GM21737 (cell line): ENCODE data around the gene IL1R2.

Source experiments
- ATAC-seq: cut with Tn5 transposase; IDR thresholded peaks from one replicate; pipeline ENCODE4 v1.9.1; 2021; ENCODE audit warnings: mild to moderate bottlenecking, moderate library complexity; ENCODE audit not compliant: unreplicated experiment

IL1R2 gene

DNA sequence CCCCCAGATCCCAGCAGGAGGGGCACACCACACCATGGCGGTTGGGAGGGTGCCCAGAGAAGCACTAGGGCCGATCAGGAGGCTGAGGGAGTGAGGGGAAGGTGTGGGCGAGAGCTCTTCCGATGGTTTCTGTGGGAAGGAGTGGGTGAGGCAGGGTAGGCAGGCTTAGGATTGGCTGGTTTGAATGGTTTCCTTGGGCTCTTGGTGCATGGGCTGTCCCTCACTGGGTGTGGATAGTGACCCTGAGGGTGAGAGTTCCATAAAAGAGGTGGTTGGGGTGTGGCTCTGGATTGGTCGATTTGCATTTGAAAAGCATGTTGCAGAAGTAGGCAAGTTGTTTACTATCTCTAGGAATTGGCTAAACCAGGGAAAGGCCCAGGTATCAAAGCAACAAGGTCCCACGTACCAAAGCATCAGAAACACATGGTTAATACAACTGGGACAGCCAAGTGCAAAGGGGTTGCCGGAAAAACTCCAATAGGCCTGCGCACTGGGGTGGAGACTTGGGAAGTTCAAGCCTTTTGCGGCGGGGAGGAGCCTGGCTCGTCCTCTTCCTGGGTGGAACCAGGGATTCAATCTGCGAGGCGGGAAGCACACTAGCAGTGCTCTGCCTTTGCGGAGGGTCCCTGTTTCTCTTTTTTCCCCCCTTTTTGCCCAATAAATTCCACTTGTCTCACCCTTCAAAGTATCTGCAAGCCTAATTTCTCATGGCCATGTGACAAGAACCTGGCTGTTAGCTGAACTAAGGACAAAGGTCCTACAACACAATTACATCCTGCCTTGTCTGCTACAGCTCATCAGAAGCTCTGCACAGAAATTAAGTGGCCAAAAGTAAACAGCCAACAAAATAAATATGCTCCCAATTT, 43.2 kb downstream of the IL1R2 start:
- ATAC-seq = no peak

DNA sequence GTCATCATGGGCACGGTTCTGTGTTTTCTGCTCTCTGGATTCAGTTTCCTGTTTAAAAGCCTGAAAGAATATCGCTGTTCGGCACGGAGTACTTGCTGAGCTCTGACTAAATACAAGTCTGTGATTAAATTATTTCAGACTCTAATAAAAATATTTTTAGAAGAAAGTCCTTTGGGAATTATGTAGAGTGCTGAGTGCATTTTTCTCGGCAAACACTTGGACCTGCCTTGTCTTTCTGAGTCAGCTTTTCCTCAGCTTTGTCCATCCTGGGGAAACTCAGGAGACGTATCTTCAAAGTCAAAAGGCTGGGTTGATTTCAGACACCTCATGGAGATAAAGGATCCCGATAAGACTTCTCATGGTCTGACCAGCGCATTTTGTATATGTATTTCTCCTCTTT, 45.9 kb downstream of the IL1R2 start:
- ATAC-seq = no peak

DNA sequence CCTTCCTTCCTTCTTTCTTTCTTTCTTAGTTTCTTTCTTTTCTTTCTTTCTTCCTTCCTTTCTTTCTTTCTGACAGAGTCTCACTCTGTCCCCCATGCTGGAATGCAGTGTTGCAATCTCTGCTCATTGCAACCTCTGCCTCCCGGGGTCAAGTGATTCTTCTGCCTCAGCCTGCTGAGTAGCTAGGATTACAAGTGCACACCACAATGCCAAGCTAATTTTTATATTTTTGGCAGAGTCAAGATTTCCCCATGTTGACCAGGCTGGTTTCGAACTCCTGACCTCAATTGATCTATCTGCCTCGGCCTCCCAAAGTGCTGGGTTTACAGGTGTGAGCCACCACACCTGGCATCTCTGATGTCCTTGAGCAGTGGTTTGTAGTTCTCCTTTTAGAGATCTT, 48.5 kb downstream of the IL1R2 start:
- ATAC-seq = no peak

DNA sequence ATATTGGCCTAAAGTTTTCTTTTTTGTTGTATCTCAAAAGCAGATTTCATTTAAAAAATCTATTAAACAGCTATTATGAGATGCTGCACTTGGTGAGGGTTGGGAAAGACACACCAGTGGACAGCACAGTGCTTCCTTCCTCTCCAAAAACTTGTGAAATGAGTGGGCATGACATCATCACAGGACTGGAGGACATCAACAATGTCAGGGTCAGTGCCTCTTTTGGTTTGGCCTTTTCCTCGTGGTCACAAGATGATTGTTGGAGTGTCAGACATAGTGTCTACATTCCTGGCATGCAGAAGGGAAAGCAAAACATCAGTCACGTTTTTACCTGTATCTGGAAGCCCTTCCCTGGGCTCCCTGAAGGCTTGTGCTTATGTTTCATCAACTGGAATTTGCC, 49.6 kb downstream of the IL1R2 start:
- no peak for ATAC-seq

DNA sequence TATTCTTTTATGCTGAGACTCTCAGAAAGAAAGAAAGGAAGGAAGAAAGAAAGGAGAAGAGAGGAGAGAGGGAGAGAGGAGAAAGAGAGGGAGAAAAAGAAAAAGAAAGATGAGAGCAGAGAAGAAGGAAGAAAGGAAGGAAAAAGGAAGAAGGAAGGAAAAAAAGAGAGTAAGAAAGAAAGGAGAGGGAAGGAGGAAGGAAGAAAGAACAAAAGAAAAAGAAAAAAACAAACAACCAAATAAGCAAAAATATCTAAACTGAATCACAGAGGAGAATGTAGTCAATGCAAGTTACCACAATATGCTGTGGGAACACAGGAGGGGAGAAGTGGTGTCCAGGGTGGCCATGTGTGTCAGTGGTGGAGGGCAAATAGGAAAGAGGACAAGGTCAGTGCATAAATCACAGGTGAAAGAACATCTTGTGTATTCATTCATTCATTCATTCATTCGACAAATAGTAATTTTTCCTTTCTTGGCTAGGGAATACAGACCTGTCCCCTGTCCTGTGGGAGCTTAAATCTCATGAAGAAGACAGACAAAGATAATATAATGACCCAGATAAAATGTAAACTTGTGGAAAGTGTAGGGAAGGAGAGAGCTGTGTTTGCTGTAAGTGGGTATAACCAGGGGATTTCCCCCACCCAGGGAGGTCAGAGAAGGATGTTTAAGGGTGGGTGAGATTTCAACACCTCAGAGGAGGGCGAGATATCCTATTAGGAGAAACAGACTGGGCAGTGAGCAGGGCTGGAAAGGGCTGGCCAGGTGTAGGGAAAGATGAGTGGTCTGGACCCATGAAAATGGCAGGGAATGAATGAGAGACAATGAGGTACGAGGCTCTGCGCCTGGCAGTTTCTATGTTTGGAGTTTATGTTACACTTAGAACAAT, 50.7 kb downstream of the IL1R2 start:
- ATAC-seq = no peak

DNA sequence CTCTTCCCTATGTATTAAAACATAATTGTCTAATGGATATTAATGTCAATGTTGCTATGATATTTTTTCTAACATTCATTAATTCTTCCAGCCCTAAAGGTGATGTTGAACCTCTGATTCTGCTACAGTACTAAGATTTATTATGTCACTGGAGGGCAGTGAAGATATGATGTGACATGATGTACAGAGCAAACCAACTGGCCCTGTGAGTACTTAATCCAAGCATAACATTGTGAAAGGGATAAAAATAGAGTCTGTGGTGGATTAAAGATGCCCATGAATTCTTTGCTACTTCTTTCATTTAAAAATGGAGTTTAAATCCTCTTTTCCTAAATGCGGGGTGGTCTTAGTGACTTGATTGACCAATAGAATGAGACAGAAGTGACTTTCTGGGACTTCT, 51.8 kb downstream of the IL1R2 start:
- ATAC-seq = no peak

DNA sequence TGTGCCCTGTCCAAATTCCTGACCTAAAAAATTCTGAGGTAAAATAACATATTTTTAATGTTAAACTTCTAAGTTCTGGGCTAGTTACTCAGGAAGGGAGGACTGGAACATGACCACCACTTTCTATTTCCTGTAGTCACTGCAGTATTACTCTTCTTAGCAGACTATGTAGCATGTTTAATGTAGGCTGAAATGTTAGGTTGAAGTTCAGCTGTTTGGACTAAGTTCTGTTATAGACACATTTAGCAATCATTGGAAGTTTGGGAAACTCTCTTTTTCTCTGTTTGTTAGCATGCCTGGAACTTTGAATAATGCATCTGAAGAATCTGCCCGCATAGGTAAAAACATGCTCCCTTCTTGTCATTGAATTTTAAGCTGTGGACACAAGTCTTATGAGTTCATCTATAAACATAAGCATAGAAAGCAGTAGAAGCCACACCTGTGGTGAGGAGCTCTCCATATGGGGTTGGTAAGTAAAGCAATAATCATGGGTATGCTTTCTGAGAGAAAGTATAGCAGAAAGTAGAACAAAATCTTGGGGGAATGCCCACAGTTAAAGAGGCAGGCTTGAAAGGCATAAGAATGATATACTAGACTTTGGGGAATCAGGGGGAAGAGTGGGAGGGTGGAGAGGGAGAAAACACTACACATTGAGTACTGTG, 52.6 kb downstream of the IL1R2 start:
- no peak for ATAC-seq

DNA sequence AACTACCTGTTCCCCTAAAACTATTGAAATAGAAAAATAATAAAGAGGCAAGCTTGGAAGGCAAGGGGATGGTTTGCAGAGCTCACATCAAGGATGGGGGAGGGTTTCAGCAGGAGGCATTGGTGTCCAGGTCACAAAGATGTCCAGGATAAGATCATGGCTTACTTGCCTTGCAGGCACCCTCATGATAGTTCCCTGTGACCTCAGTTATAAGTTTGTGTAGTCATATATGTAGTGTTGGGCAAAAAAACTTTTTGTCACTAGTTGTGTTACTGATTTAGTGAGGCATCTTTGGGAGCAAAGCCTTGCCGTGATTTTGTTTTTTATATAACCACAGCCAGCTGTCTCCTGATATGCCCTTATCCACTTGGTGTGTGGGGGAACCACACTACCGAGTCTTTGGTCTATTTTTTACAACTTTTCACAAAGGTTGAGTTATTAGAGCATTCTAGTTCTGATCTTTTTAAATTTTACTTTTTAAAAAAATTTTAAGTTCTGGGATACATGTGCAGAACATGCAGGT, 53.3 kb downstream of the IL1R2 start:
- ATAC-seq = no peak

DNA sequence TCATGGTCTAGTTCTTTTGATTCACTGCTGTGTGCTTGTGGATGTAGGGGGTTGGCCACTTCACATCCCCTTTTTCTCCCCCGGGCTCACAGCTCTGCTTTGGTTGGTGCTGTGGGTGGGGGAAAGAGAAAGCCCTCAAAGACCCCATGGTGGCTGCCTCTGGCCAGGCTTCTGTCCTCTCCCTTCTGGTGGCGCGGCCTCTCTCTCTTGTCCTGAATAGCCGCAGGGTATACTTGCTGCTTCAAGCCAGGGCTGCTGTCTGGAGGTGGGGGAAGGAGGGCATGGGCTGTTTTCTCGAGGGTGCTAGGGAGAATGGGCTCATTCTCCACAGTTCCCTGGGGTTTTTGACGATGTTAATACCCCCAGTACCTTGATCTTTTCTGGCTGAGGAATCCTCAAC, 53.9 kb downstream of the IL1R2 start:
- ATAC-seq = no peak

DNA sequence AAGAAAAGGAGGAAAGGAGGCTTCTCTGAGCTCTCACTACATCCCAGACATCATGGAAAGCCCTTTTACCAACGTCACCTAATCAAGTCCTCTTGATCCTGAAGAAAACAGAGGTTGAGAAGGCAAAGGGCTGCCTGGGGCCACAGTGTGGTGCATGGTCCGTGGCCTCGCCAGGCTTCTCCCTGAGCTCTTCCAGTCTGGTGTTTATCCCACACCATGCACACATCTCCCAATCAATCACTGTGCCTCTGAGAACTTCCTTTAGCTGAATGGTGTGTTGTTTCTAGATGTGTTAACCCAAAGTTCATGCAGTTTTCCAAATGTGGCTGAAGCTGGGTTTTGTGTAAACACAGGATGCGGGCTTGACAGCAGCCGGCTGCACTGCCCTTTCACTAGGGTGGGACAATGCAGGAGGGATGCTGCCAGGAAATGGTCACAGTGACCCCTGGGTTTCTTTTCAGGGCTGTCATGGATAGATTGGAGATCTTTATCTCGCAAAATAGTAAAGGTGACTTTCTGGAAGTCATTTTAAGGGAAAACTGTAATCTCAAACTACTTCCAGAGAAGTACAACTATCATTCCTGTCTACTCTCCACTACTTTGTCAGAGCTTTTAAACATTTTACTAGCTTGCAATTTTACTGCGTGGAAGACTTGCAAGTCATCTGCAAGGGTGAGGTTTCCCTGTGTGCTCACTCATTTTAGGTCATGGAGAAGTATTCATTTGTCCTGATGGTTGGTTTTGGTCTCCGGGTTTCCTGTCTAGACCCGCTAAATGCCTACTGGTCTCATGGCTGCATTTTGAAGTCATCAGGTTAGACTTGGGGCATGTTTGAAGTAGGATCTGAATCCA, 54.6 kb downstream of the IL1R2 start:
- no peak for ATAC-seq

DNA sequence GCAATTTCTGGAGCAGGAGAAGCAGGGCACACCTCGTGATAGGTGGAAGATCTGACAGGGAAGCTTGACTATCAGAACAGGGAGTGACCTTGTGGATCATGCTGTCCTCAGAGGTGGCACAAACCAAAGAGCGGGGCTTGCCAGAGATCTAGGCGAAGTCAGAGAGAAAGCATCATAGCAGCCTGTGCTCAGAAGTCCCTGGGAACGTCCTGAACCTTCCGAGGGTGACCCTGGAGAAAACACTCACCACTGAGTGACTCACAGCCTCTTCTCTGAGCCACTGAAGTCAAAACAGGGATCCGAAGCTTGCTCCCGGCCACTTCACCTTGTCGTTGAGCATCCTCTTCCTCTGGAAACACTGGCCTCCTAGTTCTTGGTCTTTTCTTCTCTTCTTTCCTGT, 56.7 kb downstream of the IL1R2 start:
- no peak for ATAC-seq

DNA sequence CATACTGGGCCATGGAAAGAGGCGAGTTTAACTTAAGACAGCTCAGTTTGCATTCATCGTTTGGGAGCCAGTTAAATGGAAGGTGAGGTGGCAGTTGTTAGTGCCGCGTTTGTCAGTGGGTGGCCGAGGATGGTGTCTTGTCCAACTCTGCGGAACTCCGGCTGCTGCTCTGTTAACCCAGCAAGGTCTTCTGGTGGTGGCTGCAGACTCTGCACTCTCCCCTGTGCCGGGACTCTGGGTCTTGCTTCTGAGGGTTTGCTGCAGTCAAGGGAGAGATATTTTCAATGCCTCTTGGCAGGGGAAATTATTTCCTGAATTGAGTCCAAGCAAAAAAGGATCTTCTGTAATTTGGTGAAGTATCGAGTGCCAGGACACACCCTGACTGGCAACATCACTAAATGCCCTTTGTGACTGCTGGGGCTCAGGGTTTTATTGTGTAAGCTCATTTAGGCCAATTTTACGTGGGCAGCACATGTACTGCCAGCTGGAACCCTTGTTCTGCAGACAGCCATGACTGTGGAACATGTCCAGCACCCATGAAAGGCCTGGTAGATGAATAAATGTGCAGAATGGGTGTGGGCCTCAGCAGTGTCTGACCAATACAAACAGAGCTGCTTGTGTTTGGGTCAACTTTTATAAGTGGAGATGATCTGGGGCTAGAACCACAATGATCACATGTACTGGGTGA, 58.1 kb downstream of the IL1R2 start:
- ATAC-seq = no peak

DNA sequence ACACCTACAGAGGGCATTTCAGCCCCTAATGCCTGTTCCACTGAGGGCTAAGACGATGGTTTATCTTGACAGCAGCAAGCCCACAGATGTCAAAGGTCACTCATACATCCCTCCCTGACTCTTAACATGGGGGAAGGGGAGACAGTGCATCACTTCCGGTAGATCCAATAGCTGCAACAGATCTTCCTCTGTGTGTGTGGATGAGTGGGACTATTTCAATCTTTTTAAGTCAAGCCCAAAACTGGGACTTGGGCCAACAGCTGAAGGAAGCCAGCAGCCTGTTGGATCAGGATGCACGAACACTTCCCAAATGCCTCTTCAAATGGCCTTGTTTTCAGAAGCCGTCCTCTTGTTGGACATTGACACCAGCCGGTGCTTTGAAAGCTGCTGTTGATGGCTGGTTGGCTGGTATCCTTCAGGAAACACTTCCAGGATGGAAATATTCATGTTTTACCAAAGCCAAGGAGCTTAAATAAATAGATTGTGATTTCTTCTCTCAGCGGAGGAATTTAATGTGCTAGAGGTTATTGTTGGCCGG, 59.2 kb downstream of the IL1R2 start:
- no peak for ATAC-seq

DNA sequence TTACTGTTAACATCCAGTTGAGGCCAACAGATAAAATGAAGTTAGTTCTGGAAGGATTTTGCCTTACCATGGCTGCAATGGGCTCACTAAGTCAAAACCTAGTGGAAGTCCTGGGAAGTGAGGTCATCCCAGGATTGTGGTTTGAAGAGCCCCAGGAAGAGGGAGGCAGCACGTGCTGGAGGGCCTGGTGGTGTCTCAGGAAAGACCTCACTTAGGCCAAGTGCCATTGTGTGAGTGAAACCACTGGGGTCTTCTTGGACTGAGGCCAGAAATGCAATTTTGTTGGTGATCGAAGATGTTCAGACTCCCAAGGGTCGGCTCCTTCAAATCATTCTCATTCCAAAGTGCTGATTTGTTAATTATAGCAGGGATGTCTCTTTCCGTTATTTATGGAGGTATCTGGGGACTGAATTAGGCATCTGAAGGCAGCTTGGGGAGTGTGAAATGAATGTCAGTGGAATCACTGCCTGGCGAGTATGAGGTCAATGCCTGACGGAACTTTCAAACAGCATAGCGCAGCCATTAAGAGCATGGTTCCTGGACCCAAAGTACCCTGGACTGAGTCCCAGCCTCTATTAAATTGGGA, 60.0 kb downstream of the IL1R2 start:
- no peak for ATAC-seq

DNA sequence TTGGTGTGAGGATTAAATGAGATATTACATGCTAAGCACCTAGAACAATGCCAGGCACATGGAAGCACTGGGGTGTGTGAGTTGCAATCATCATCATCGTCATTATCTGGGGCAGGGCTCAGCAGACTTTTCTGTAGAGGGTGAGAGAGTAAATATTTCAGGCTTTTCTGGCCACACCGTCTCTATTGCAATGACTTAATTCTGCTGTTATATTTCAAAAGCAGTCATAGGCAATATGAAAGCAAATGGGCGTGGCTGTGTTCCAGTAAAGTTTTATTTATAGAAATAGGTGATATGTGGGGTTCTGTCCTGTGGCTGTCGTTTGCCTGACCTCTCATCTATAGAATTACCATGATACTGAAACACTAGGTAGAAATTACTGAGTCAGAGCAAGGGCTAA, 60.6 kb downstream of the IL1R2 start:
- no peak for ATAC-seq

DNA sequence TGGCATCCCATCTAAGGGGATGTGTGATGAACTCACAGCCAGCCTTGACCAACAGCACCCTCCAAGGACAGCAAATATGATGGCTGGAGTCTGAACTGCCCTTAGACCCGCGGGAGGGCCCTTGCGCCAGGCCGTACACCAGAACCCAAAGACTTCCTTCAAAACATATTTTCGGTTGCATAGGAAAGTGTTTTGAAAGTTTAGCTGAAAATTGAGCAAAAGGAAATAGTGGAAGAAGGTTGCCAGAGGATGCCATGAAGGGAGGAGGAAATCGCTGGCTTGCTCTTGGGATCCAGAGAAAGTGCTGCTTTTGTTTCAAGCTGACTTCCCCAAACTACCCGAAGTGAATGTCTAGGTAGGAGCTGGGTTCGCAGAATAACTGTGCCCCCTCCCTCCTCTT, 61.3 kb downstream of the IL1R2 start:
- no peak for ATAC-seq

DNA sequence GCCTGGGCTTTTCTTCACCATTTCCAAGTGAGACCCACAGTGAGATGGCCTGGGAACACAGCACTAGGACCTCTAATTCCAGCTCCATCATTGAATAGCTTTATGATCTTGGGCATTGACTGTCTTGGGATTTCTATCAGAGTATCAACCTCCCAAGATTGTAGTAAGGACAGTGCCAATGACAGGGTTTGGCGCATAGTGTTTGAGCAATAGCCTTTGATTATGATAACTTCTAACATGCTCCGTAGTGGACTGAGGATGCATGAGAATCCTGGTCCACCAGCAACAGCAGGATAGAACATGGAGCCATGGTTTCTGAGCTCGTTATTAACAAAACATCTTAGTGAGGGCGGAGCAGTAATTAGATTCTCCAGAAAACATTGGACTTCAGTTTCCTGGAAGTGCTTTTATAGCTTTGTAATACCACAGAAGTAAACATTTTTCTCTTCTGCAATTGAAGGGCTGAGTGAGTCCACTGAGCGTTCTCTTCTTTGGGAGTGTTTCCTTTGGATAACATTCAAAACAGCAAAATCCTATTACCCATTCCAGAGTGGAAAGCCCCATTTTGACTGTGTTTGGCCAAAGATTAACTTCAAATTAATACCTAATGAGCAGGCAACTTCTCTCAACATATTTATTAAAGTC, 63.7 kb downstream of the IL1R2 start:
- no peak for ATAC-seq

DNA sequence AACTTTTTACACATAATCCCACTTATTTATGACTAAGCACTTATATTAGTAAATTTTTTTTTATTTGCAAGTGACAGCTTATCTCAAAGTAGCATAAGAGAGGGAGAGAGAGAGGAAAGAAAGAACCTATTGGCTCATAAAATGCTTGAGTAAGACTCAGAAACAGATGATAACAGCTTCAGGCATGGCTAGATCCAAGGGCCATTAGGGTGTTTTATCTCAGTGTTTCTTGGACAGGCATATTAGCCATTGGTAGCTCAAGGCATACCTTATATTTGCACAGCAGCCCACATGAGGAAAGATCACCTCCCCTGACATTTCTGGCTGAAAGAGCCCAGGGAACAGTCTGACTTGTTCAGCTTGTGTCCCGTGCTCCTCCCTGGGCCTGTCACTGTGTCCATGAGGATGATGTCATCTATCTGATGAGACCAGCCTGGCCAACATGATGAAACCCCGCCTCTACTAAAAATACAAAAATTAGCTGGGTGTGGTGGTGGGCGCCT, 64.4 kb downstream of the IL1R2 start:
- ATAC-seq = no peak
